Colonic mucosa (tissue), 4 donors: ENCODE results near the gene RNH1. TPM values are rescaled to one million over a fixed set of nuclear protein-coding genes. Genes with fewer than 3 reads are reported as not detected.

Experiments used
- DNase-seq: peaks from one replicate; pipeline ENCODE4 v3.0.0-alpha.2; 2020
- H3K27ac ChIP-seq: fragments of 200-600 bp; one replicate; pipeline ENCODE4 v1.8.0; 2021
- H3K27me3 ChIP-seq: fragments of 200-600 bp; one replicate; pipeline ENCODE4 v1.8.0; 2021
- H3K36me3 ChIP-seq: fragments of 200-600 bp; one replicate; pipeline ENCODE4 v1.8.0; 2021
- H3K4me1 ChIP-seq: fragments of 200-600 bp; one replicate; pipeline ENCODE4 v1.8.0; 2021; ENCODE audit warnings: mild to moderate bottlenecking
- H3K4me3 ChIP-seq: fragments of 200-600 bp; one replicate; pipeline ENCODE4 v1.8.0; 2021
- H3K9ac ChIP-seq, 2 donors: one replicate each; pipeline ENCODE4 v1.7.0; 2013; ENCODE audit warnings: control low read depth in 2 of 2, low read depth in 2 of 2, low read length in 2 of 2
- H3K9me3 ChIP-seq: fragments of 200-600 bp; one replicate; pipeline ENCODE4 v1.8.0; 2021
- intact Hi-C: fragments of 100-400 bp; cut with DNase I; formaldehyde crosslinking; loops from one replicate; pipeline ENCODE4 v1.14.1; 2022
- total RNA-seq, 2 donors: library from RNA; stranded (reverse); fragmentation: NEBNext Ultra II Directional in 1 of 2; extraction: Animal tissue kit (Norgen Biotek cat#: 25700) in 1 of 2; gene quantifications; one replicate each; pipeline ENCODE4 v1.2.1, GENCODE V29; 2021
- TF ChIP-seq, protein P1 (sequence below): fragments of 200-600 bp; IDR thresholded peaks from one replicate; pipeline ENCODE4 v1.8.0; 2022; ENCODE audit warnings: antibody characterized with exemption, mild to moderate bottlenecking
- donor health status: healthy.
- donor health status: DM: no; HTN: no; CAD: no.
- donor health status: DM: no; HTN: no; CAD: no.

RNH1 gene
- total RNA-seq, 2 donors from 2014 or later, result 106 to 140 TPM

GRCh38 chr11:447923-448731 lies 58.9 kb downstream of the RNH1 start:
- TF ChIP-seq, protein P1, sequence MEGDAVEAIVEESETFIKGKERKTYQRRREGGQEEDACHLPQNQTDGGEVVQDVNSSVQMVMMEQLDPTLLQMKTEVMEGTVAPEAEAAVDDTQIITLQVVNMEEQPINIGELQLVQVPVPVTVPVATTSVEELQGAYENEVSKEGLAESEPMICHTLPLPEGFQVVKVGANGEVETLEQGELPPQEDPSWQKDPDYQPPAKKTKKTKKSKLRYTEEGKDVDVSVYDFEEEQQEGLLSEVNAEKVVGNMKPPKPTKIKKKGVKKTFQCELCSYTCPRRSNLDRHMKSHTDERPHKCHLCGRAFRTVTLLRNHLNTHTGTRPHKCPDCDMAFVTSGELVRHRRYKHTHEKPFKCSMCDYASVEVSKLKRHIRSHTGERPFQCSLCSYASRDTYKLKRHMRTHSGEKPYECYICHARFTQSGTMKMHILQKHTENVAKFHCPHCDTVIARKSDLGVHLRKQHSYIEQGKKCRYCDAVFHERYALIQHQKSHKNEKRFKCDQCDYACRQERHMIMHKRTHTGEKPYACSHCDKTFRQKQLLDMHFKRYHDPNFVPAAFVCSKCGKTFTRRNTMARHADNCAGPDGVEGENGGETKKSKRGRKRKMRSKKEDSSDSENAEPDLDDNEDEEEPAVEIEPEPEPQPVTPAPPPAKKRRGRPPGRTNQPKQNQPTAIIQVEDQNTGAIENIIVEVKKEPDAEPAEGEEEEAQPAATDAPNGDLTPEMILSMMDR, result peak; percentile 74
- Histone ChIP-seq H3K36me3 (no peaks in the 10 kb centered on the region), H3K27ac (peak overlapping the region; percentile 94), H3K4me3 (peak overlapping the region; percentile 52), H3K27me3 (no peaks in the 10 kb centered on the region), H3K9me3 (no peaks in the 10 kb centered on the region), H3K9ac (peak overlapping the region; percentile 72 to 82), H3K4me1 (peaks cover 13% of the 10 kb centered on the region)
- intact Hi-C loops, result loop anchor here (5.0 kb wide), 1 partner anchor 41 kb away; no protein-coding TSS in a partner anchor
- DNase-seq, result peak; percentile 98

DNA sequence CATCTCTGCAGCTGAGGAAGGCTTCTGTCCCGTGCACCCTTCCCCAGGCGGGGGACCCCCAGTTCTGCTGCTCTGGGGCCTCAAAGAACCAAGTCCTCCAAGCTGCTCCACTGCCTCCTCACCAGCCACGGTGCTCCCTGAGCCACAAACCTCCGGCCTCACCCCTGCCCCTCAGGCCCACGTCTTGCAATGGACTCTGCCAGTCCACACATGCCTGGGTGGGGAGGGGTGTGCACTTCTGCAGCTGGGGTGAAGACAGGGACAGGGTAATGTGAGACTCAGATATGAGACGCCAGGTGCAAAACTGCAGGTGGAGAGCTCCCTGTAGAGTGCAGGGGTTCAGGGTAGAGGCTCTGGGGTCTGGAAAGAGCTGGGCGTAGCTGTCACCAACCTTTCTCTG lies 60.2 kb downstream of the RNH1 start:
- intact Hi-C loops, result loop anchor here (5.0 kb wide), 1 partner anchor 40 kb away; no protein-coding TSS in a partner anchor
- Histone ChIP-seq H3K9ac (peak overlapping the region; percentile 73 to 92), H3K4me3 (no peak overlapping the region), H3K9me3 (no peaks in the 10 kb centered on the region), H3K36me3 (no peaks in the 10 kb centered on the region), H3K27ac (peak overlapping the region; percentile 85), H3K4me1 (peaks cover 13% of the 10 kb centered on the region), H3K27me3 (no peaks in the 10 kb centered on the region)
- DNase-seq, result peak; percentile 60
- TF ChIP-seq, protein P1, result no peak

GRCh38 chr11:445765-446588 lies 61.1 kb downstream of the RNH1 start:
- TF ChIP-seq, protein P1, result no peak
- no peaks in the 10 kb centered on the region for H3K9me3 ChIP-seq
- no peaks in the 10 kb centered on the region for H3K27me3 ChIP-seq
- no peaks in the 10 kb centered on the region for H3K36me3 ChIP-seq
- H3K4me1 ChIP-seq, result peaks cover 8% of the 10 kb centered on the region
- H3K27ac ChIP-seq, result peak overlapping the region; percentile 85
- intact Hi-C loops, result loop anchor here (5.0 kb wide), 1 partner anchor 39 kb away; no protein-coding TSS in a partner anchor
- peak; percentile 84 for DNase-seq
- H3K4me3 ChIP-seq, result no peak overlapping the region
- peak overlapping the region; percentile 73 to 92 for H3K9ac ChIP-seq

Other genes with a start within 250 kb of the RNH1 start
- under 1 TPM; 0.17 to 0.72 TPM for gene NLRP6, start 228.8 kb downstream of the RNH1 start, total RNA-seq
- gene PGGHG, start 218.1 kb downstream of the RNH1 start, total RNA-seq, result 10 to 100 TPM; 10.6 to 12.9 TPM
- not detected for gene IFITM5, start 207.7 kb downstream of the RNH1 start, total RNA-seq
- 100 to 1,000 TPM in 1 of 2 donors, 10 to 100 TPM in 1; 74.1 to 115 TPM for gene IFITM2, start 199.4 kb downstream of the RNH1 start, total RNA-seq
- 100 to 1,000 TPM in 1 of 2 donors, 10 to 100 TPM in 1; 63.3 to 101 TPM for gene IFITM1, start 193.2 kb downstream of the RNH1 start, total RNA-seq
- gene IFITM3, start 186.4 kb downstream of the RNH1 start, total RNA-seq, result 100 to 1,000 TPM; 132 to 160 TPM
- gene B4GALNT4, start 137.7 kb downstream of the RNH1 start, total RNA-seq, result 1 to 10 TPM; 1.6 to 2.0 TPM
- gene PKP3, start 113.0 kb downstream of the RNH1 start, total RNA-seq, result 100 to 1,000 TPM; 167 to 247 TPM
- gene SIGIRR, start 92.2 kb downstream of the RNH1 start, total RNA-seq, result 100 to 1,000 TPM in 1 of 2 donors, 10 to 100 TPM in 1; 91.4 to 177 TPM
- gene ANO9, start 65.2 kb downstream of the RNH1 start, total RNA-seq, result 100 to 1,000 TPM; 121 to 129 TPM
- 10 to 100 TPM; 20.6 to 27.6 TPM for gene PTDSS2, start 57.0 kb downstream of the RNH1 start, total RNA-seq
- gene HRAS, start 28.3 kb upstream of the RNH1 start, total RNA-seq, result 10 to 100 TPM; 38.4 to 67.0 TPM
- 1 to 10 TPM; 2.8 to 3.2 TPM for gene LRRC56, start 30.3 kb upstream of the RNH1 start, total RNA-seq
- gene LMNTD2, start 53.5 kb upstream of the RNH1 start, total RNA-seq, result 10 to 100 TPM in 1 of 2 donors, 1 to 10 TPM in 1; 9.8 to 13.6 TPM
- gene RASSF7, start 53.7 kb upstream of the RNH1 start, total RNA-seq, result 100 to 1,000 TPM; 108 to 139 TPM
- 10 to 100 TPM; 29.4 to 41.9 TPM for gene PHRF1, start 69.2 kb upstream of the RNH1 start, total RNA-seq
- gene IRF7, start 108.7 kb upstream of the RNH1 start, total RNA-seq, result 10 to 100 TPM; 22.1 to 25.6 TPM
- 100 to 1,000 TPM; 140 to 310 TPM for gene CDHR5, start 117.7 kb upstream of the RNH1 start, total RNA-seq
- gene SCT, start 119.9 kb upstream of the RNH1 start, total RNA-seq, result 1 to 10 TPM; 1.1 to 3.2 TPM
- under 1 TPM; 0.69 to 0.79 TPM for gene DRD4, start 130.0 kb upstream of the RNH1 start, total RNA-seq
- gene DEAF1, start 188.0 kb upstream of the RNH1 start, total RNA-seq, result 10 to 100 TPM; 21.7 to 25.8 TPM
- gene TMEM80, start 188.6 kb upstream of the RNH1 start, total RNA-seq, result 10 to 100 TPM; 18.4 to 36.6 TPM
- gene EPS8L2, start 199.0 kb upstream of the RNH1 start, total RNA-seq, result 100 to 1,000 TPM; 192 to 254 TPM
- 100 to 1,000 TPM; 195 to 274 TPM for gene TALDO1, start 240.2 kb upstream of the RNH1 start, total RNA-seq